ENCODE data around the gene PCDHA13.

PCDHA13 gene, protein sequence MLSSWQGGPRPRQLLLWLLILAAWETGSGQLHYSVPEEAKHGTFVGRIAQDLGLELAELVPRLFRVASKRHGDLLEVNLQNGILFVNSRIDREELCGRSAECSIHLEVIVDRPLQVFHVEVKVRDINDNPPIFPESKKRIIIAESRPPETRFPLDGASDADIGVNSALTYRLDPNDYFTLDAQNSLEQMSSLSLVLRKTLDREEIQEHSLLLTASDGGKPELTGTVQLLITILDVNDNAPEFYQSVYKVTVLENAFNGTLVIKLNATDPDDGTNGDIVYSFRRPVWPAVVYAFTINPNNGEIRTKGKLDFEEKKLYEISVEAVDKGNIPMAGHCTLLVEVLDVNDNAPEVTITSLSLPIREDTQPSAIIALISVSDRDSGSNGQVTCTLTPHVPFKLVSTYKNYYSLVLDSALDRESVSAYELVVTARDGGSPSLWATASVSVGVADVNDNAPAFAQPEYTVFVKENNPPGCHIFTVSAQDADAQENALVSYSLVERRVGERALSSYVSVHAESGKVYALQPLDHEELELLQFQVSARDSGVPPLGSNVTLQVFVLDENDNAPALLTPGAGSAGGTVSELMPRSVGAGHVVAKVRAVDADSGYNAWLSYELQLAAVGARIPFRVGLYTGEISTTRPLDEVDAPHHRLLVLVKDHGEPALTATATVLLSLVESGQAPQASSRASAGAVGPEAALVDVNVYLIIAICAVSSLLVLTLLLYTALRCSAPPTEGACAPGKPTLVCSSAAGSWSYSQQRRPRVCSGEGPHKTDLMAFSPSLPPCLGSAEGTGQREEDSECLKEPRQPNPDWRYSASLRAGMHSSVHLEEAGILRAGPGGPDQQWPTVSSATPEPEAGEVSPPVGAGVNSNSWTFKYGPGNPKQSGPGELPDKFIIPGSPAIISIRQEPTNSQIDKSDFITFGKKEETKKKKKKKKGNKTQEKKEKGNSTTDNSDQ

DNA sequence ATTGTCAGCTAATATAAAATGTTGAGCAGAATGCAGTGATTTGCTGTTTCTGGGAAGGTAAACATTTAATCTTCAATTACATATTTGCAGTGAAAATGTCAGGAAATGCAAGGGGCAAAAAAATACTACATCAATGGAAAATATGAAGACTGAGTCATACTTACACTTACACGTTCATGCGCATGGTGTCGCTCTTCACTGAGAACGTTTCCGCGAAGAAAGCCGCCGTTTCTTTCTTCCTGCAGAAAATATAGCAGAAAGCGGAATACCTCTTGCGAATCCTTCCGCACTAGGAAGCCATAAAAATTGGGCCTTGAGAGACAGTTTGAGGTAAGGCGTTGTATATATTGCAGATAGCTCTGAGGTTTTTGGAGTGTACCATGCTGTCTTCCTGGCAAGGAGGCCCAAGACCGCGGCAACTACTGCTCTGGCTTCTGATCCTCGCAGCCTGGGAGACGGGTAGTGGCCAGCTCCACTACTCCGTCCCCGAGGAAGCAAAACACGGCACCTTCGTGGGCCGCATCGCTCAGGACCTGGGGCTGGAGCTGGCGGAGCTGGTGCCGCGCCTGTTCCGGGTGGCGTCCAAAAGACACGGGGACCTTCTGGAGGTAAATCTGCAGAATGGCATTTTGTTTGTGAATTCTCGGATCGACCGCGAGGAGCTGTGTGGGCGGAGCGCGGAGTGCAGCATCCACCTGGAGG lies at the start of gene PCDHA13:
Gene PCDHA13 (plus strand): TSS at position 236 of the 702 bp plus-strand sequence. CDS start 145 bp downstream, at position 381.
- TF ChIP-seq TAF1 (IDR thresholded peaks at IDR 0.05; ENCODE audit: low read depth) = no peak
- no peak for TF ChIP-seq CREB1 (IDR thresholded peaks at IDR 0.05; ENCODE audit: low read depth)
- no peak for TF ChIP-seq EP300 (IDR thresholded peaks at IDR 0.05; ENCODE audit: borderline replicate concordance)

DNA sequence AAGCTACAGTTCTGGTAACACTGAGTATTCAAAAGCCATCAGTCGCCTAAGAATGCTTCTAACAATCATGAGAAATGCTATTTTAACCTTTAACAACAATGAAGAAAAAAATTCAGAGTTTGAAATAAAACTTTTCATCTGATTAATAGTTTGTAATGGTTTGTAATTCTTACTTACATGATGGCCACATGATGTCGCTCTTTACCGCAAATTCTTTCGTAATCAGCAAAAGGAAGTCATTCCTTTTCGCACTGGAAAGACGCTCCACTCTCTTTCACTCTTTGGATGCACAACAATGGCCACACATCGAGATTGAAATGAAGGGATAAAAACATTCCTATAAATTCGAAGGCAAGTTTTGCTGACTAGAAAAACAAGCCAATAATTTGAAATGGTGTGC lies 47.9 kb upstream of the PCDHA13 start, which contains the start of gene PCDHA7:
Gene PCDHA7 (plus strand): TSS at position 277 of the 400 bp plus-strand sequence. CDS start 115 bp downstream, at position 392.
- TF ChIP-seq FOXM1 (IDR thresholded peaks at IDR 0.05; ENCODE audit: borderline replicate concordance, low read depth) (no peak), ZBTB7A (IDR thresholded peaks at IDR 0.05; ENCODE audit: low read depth) (no peak), TCF12 (IDR thresholded peaks at IDR 0.05; ENCODE audit: low read depth) (no peak), EGR1 (IDR thresholded peaks at IDR 0.05) (no peak), CREB1 (IDR thresholded peaks at IDR 0.05; ENCODE audit: low read depth) (no peak), EP300 (IDR thresholded peaks at IDR 0.05; ENCODE audit: borderline replicate concordance) (no peak), NFIC (IDR thresholded peaks at IDR 0.05) (no peak), RAD21 (IDR thresholded peaks at IDR 0.05; ENCODE audit: low read depth) (no peak; the same call in 1 of the 2 replicates), TAF1 (IDR thresholded peaks at IDR 0.05; ENCODE audit: low read depth) (no peak)
- TF ChIP-seq, protein P1, sequence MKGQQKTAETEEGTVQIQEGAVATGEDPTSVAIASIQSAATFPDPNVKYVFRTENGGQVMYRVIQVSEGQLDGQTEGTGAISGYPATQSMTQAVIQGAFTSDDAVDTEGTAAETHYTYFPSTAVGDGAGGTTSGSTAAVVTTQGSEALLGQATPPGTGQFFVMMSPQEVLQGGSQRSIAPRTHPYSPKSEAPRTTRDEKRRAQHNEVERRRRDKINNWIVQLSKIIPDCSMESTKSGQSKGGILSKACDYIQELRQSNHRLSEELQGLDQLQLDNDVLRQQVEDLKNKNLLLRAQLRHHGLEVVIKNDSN (IDR thresholded peaks at IDR 0.05) = no peak
- TF ChIP-seq, protein P2, sequence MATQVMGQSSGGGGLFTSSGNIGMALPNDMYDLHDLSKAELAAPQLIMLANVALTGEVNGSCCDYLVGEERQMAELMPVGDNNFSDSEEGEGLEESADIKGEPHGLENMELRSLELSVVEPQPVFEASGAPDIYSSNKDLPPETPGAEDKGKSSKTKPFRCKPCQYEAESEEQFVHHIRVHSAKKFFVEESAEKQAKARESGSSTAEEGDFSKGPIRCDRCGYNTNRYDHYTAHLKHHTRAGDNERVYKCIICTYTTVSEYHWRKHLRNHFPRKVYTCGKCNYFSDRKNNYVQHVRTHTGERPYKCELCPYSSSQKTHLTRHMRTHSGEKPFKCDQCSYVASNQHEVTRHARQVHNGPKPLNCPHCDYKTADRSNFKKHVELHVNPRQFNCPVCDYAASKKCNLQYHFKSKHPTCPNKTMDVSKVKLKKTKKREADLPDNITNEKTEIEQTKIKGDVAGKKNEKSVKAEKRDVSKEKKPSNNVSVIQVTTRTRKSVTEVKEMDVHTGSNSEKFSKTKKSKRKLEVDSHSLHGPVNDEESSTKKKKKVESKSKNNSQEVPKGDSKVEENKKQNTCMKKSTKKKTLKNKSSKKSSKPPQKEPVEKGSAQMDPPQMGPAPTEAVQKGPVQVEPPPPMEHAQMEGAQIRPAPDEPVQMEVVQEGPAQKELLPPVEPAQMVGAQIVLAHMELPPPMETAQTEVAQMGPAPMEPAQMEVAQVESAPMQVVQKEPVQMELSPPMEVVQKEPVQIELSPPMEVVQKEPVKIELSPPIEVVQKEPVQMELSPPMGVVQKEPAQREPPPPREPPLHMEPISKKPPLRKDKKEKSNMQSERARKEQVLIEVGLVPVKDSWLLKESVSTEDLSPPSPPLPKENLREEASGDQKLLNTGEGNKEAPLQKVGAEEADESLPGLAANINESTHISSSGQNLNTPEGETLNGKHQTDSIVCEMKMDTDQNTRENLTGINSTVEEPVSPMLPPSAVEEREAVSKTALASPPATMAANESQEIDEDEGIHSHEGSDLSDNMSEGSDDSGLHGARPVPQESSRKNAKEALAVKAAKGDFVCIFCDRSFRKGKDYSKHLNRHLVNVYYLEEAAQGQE (IDR thresholded peaks at IDR 0.05; ENCODE audit: low read depth) = no peak
- TF ChIP-seq, protein P3, sequence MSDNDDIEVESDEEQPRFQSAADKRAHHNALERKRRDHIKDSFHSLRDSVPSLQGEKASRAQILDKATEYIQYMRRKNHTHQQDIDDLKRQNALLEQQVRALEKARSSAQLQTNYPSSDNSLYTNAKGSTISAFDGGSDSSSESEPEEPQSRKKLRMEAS (IDR thresholded peaks at IDR 0.05) = no peak

DNA sequence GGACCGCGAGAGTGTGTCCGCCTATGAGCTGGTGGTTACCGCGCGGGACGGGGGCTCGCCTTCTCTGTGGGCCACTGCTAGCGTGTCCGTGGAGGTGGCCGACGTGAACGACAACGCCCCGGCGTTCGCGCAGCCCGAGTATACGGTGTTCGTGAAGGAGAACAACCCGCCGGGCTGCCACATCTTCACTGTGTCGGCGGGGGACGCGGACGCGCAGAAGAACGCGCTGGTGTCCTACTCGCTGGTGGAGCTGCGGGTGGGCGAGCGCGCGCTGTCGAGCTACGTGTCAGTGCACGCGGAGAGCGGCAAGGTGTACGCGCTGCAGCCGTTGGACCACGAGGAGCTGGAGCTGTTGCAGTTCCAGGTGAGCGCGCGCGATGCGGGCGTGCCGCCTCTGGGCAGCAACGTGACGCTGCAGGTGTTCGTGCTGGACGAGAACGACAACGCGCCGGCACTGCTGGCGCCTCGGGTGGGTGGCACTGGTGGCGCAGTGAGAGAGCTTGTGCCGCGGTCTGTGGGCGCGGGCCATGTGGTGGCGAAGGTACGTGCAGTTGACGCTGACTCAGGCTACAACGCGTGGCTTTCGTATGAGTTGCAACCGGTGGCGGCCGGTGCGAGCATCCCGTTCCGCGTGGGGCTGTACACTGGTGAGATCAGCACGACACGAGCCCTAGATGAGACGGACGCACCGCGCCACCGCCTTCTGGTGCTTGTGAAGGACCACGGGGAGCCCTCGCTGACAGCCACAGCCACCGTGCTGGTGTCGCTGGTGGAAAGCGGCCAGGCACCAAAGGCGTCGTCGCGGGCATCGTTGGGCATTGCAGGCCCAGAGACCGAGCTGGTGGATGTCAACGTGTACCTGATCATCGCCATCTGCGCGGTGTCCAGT lies 46.1 kb upstream of the PCDHA13 start:
- TF ChIP-seq, protein P2 (IDR thresholded peaks at IDR 0.05; ENCODE audit: low read depth) = no peak
- TF ChIP-seq, protein P1 (IDR thresholded peaks at IDR 0.05) = no peak
- TF ChIP-seq TCF12 (IDR thresholded peaks at IDR 0.05; ENCODE audit: low read depth) (no peak), EGR1 (IDR thresholded peaks at IDR 0.05) (no peak), FOXM1 (IDR thresholded peaks at IDR 0.05; ENCODE audit: borderline replicate concordance, low read depth) (no peak)

DNA sequence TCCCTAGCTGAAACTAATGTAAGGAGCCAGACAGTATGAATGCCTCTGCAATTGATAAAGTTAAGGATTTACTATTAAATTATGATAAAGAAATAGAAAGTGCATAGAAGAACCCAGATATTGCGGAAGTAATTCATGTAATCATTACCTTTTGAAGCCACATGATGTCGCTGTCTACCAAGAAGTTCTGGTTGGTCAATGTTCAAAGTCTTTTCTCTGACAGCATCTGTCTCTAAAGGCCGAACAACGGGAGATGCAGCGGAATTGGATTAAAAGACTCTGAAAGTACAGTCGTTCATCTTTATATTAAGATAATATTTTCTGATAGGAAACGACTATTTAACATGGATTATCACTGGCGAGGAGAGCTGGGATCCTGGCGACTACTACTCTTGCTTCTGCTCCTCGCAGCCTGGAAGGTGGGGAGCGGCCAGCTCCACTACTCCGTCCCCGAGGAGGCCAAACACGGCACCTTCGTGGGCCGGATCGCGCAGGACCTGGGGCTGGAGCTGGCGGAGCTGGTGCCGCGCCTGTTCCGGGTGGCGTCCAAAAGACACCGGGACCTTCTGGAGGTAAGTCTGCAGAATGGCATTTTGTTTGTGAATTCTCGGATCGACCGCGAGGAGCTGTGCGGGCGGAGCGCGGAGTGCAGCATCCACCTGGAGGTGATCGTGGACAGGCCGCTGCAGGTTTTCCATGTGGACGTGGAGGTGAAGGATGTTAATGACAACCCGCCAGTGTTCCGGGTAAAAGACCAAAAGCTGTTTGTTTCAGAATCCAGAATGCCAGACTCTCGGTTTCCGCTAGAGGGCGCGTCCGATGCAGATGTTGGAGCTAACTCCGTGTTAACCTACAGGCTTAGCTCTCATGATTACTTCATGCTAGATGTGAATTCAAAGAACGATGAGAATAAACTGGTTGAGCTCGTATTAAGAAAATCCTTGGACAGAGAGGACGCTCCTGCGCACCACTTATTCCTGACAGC lies 40.7 kb upstream of the PCDHA13 start, which contains the start of gene PCDHA8:
Gene PCDHA8 (plus strand): TSS at position 210 of the 985 bp plus-strand sequence. CDS start 135 bp downstream, at position 345.
- TF ChIP-seq RAD21 (IDR thresholded peaks at IDR 0.05; ENCODE audit: low read depth) (peak; percentile 50), TCF12 (IDR thresholded peaks at IDR 0.05; ENCODE audit: low read depth) (no peak)
